H1 (cell line): ENCODE measurements around the gene SOS1. TPM values are rescaled to one million over a fixed set of nuclear protein-coding genes. Genes with fewer than 3 reads are reported as not detected.

ENCODE experiments used
- CTCF ChIA-PET: fragments of 300-600 bp; sonication (Branson Sonifier 250); formaldehyde crosslinking; loops from one replicate; lab custom pipeline; 2021; ENCODE audit not compliant: partially characterized antibody; lab: Charles Lee
- POLR2A ChIA-PET: fragments of 300-600 bp; sonication (Branson Sonifier 250); formaldehyde crosslinking; loops from one replicate; lab custom pipeline; 2021; ENCODE audit warnings: inconsistent platforms; ENCODE audit not compliant: partially characterized antibody; lab: Charles Lee
- DNase-seq, 2 experiments: peaks; one replicate each; pipeline versions ENCODE4 v3.0.0 to v3.0.0-alpha.2; 2010 to 2022; ENCODE audit warnings: low spot score in 2 of 2, low read depth in 1 of 2, mixed read lengths in 1 of 2
- FAIRE-seq: peaks from 2 replicates; lab custom pipeline; 2011; peaks lifted over from hg19 to GRCh38; lab: Jason Lieb, UNC
- H2AFZ ChIP-seq: 2 replicates; pipeline ENCODE4 v1.8.1; 2012; ENCODE audit warnings: low read length, inconsistent platforms
- H2AK5ac ChIP-seq: 2 replicates; pipeline ENCODE4 v1.6.1; 2013; ENCODE audit warnings: low read depth, low read length
- H2BK120ac ChIP-seq: replicated peaks from 2 replicates; pipeline ENCODE3; 2013; ENCODE audit warnings: low read depth, low read length, inconsistent platforms
- H2BK12ac ChIP-seq: 2 replicates; pipeline ENCODE4 v1.6.1; 2013; ENCODE audit warnings: low read depth, low read length
- H2BK15ac ChIP-seq: 2 replicates; pipeline ENCODE4 v1.6.1; 2013; ENCODE audit warnings: low read length
- H2BK20ac ChIP-seq: 2 replicates; pipeline ENCODE4 v1.6.1; 2013; ENCODE audit warnings: low read length
- H2BK5ac ChIP-seq: 2 replicates; pipeline ENCODE4 v1.6.1; 2013; ENCODE audit warnings: low read depth, low read length
- H3K14ac ChIP-seq: 2 replicates; pipeline ENCODE4 v1.6.1; 2013; ENCODE audit warnings: inconsistent platforms; ENCODE audit not compliant: insufficient read length
- H3K18ac ChIP-seq: 2 replicates; pipeline ENCODE4 v1.6.1; 2013; ENCODE audit warnings: low read length; ENCODE audit errors: extremely low read depth
- H3K23ac ChIP-seq: 2 replicates; pipeline ENCODE4 v1.6.1; 2013; ENCODE audit warnings: inconsistent platforms; ENCODE audit not compliant: insufficient read length
- H3K23me2 ChIP-seq: 2 replicates; pipeline ENCODE4 v1.6.1; 2013; ENCODE audit warnings: low read depth, low read length
- H3K27ac ChIP-seq: 2 replicates; pipeline ENCODE4 v1.6.1; 2011; ENCODE audit warnings: low read depth, low read length, inconsistent platforms
- H3K27me3 ChIP-seq, 4 experiments: replicated peaks in 1 of 4; 1 replicate in 1 of 4; 2 replicates in 3 of 4; pipeline versions ENCODE4 v1.6.1 to v1.8.1; 2011 to 2013; ENCODE audit warnings: low read length in 3 of 4, mild to moderate bottlenecking in 3 of 4, inconsistent platforms in 2 of 4, mixed read lengths in 2 of 4, moderate library complexity in 1 of 4; ENCODE audit not compliant: control insufficient read depth in 3 of 4, insufficient read depth in 3 of 4; ENCODE audit errors: extremely low read depth in 1 of 4
- H3K36me3 ChIP-seq, 4 experiments: 2 replicates each; pipeline versions ENCODE4 v1.6.1 to v1.8.1; 2011 to 2013; ENCODE audit warnings: mild to moderate bottlenecking in 4 of 4, low read length in 3 of 4, moderate library complexity in 2 of 4, control low read depth in 1 of 4, inconsistent platforms in 1 of 4; ENCODE audit not compliant: insufficient read depth in 4 of 4, control insufficient read depth in 2 of 4
- H3K4ac ChIP-seq: replicated peaks from 2 replicates; pipeline ENCODE3; 2013; ENCODE audit warnings: low read length, low read depth, mixed read lengths, inconsistent platforms; ENCODE audit not compliant: insufficient read length
- H3K4me1 ChIP-seq, 4 experiments: replicated peaks in 1 of 4; 1 replicate in 1 of 4; 2 replicates in 3 of 4; pipeline versions ENCODE4 v1.6.1 to v1.8.1; 2011 to 2013; ENCODE audit warnings: low read length in 3 of 4, inconsistent platforms in 2 of 4, mixed read lengths in 1 of 4; ENCODE audit not compliant: insufficient read depth in 4 of 4, control insufficient read depth in 3 of 4
- H3K4me2 ChIP-seq, 2 experiments: 2 replicates each; pipeline versions ENCODE4 v1.6.1 to v1.8.1; 2011 to 2013; ENCODE audit warnings: low read depth in 2 of 2, low read length in 2 of 2, control low read depth in 1 of 2, inconsistent platforms in 1 of 2, mild to moderate bottlenecking in 1 of 2; ENCODE audit not compliant: insufficient read depth in 1 of 2
- H3K4me3 ChIP-seq, 4 experiments: fragments of 200-600, 300-600 bp in 1 of 4; sonication (generic), shearing (Covaris generic), sonication (Bioruptor Twin) in 1 of 4; 2 replicates each; pipeline versions ENCODE4 v1.5.1 to v1.8.1; 2011 to 2016; ENCODE audit warnings: low read length in 4 of 4, low read depth in 3 of 4, control low read depth in 2 of 4, inconsistent platforms in 2 of 4, mild to moderate bottlenecking in 2 of 4, mixed read lengths in 1 of 4, moderate library complexity in 1 of 4; ENCODE audit not compliant: insufficient read depth in 2 of 4; ENCODE audit errors: extremely low read depth in 1 of 4
- H3K56ac ChIP-seq: replicated peaks from 2 replicates; pipeline ENCODE3; 2013; ENCODE audit warnings: low read depth, mild to moderate bottlenecking, mixed read lengths, low read length, inconsistent platforms; ENCODE audit not compliant: insufficient read length
- H3K79me1 ChIP-seq: 2 replicates; pipeline ENCODE4 v1.6.1; 2013; ENCODE audit warnings: low read depth, low read length, control low read depth
- H3K79me2 ChIP-seq, 2 experiments: 2 replicates each; pipeline versions ENCODE4 v1.6.1 to v1.8.1; 2012 to 2013; ENCODE audit warnings: low read length in 2 of 2, mild to moderate bottlenecking in 2 of 2, inconsistent platforms in 1 of 2; ENCODE audit not compliant: insufficient read depth in 2 of 2, control insufficient read depth in 1 of 2
- H3K9ac ChIP-seq, 4 experiments: replicated peaks in 1 of 4; 1 replicate in 1 of 4; 2 replicates in 3 of 4; pipeline versions ENCODE4 v1.6.1 to v1.8.1; 2011 to 2013; ENCODE audit warnings: low read depth in 3 of 4, low read length in 3 of 4, control low read depth in 2 of 4, mild to moderate bottlenecking in 2 of 4, moderate library complexity in 2 of 4, inconsistent platforms in 1 of 4; ENCODE audit errors: extremely low read depth in 1 of 4
- H3K9me3 ChIP-seq, 2 experiments: 2 replicates each; pipeline versions ENCODE4 v1.6.1 to v1.8.1; 2012 to 2013; ENCODE audit warnings: mild to moderate bottlenecking in 2 of 2, moderate library complexity in 2 of 2, control low read depth in 1 of 2, inconsistent platforms in 1 of 2, low read depth in 1 of 2, low read length in 1 of 2, mixed read lengths in 1 of 2; ENCODE audit not compliant: insufficient read depth in 2 of 2
- H4K20me1 ChIP-seq, 2 experiments: replicated peaks in 1 of 2; 2 replicates each; pipeline versions ENCODE3 to v1.8.1; 2011 to 2013; ENCODE audit warnings: inconsistent platforms in 2 of 2, low read length in 2 of 2, mild to moderate bottlenecking in 1 of 2; ENCODE audit not compliant: insufficient read depth in 2 of 2, control insufficient read depth in 1 of 2
- H4K5ac ChIP-seq: 2 replicates; pipeline ENCODE4 v1.6.1; 2013; ENCODE audit warnings: low read length, low read depth, mixed read lengths, inconsistent platforms; ENCODE audit not compliant: insufficient read length
- H4K8ac ChIP-seq: 2 replicates; pipeline ENCODE4 v1.8.0; 2013; ENCODE audit warnings: mild to moderate bottlenecking, moderate library complexity, low read length, inconsistent platforms; ENCODE audit not compliant: insufficient read depth; ENCODE audit errors: extremely low read depth
- H4K91ac ChIP-seq: replicated peaks from 2 replicates; pipeline ENCODE3; 2013; ENCODE audit warnings: low read length, mixed read lengths, inconsistent platforms; ENCODE audit not compliant: insufficient read length
- ATF3 ChIP-seq: IDR thresholded peaks from 2 replicates; pipeline ENCODE4 v1.6.1; 2011; ENCODE audit warnings: low read depth, mild to moderate bottlenecking, low read length; ENCODE audit not compliant: insufficient read depth
- EP300 ChIP-seq, 2 experiments: IDR thresholded peaks; 1 replicate in 1 of 2; 2 replicates in 1 of 2; pipeline ENCODE4 v1.6.1; 2011 to 2012; ENCODE audit warnings: low read depth in 2 of 2, low read length in 2 of 2, mild to moderate bottlenecking in 2 of 2, borderline replicate concordance in 1 of 2, inconsistent platforms in 1 of 2, moderate library complexity in 1 of 2
- MAX ChIP-seq: IDR thresholded peaks from 2 replicates; pipeline ENCODE4 v1.6.1; 2012; ENCODE audit warnings: inconsistent platforms
- PHF8 ChIP-seq: fragments of 200-600 bp; sonication (generic); conservative IDR thresholded peaks from 2 replicates; pipeline ENCODE4 v1.7.1; 2012; ENCODE audit warnings: low read depth, mild to moderate bottlenecking, inconsistent platforms, low read length, moderate library complexity
- POLR2A ChIP-seq, 2 experiments: IDR thresholded peaks; 1 replicate in 1 of 2; 2 replicates in 1 of 2; pipeline ENCODE4 v1.6.1; 2011; ENCODE audit warnings: low read depth in 2 of 2, low read length in 2 of 2, mild to moderate bottlenecking in 2 of 2; ENCODE audit errors: control extremely low read depth in 1 of 2
- TAF7 ChIP-seq: optimal IDR thresholded peaks from 2 replicates; pipeline ENCODE3; 2011; ENCODE audit warnings: low read depth, mild to moderate bottlenecking, inconsistent platforms, low read length, moderate library complexity, borderline replicate concordance
- TEAD4 ChIP-seq: IDR thresholded peaks from 2 replicates; pipeline ENCODE4 v1.6.1; 2012; ENCODE audit warnings: low read depth, low read length, inconsistent platforms, mixed read lengths
- WGBS, 2 experiments: shearing (Covaris generic) in 1 of 2; methylation state at CpG; one replicate each; pipeline versions ENCODE4 v1.1.6 to v1.1.7; 2013 to 2015; ENCODE audit warnings: low lambda C conversion rate in 2 of 2, mixed read lengths in 2 of 2, inconsistent platforms in 1 of 2, low coverage in 1 of 2, missing lambda C conversion rate in 1 of 2; ENCODE audit not compliant: insufficient replicate concordance in 2 of 2, insufficient coverage in 1 of 2, insufficient read length in 1 of 2; ENCODE audit errors: extremely low coverage in 1 of 2, missing lambda C conversion rate in 1 of 2; 5-methylcytosine and 5-hydroxymethylcytosine counted together
- long read RNA-seq, 2 experiments: library from RNA in 1 of 2; library from capped mRNA in 1 of 2; stranded (forward); transcript quantifications; one replicate each; pipeline ENCODE4 v2.0.0, GENCODE V29; 2021; ENCODE audit warnings: inconsistent platforms in 1 of 2
- polyA minus RNA-seq, 3 experiments: library from RNA; depleted of rRNA, polyadenylated mRNA; stranded (reverse); fragments of >200 nt; gene quantifications; 1 replicate in 2 of 3; 2 replicates in 1 of 3; pipeline ENCODE4 v1.2.3, GENCODE V29; 2011
- polyA plus RNA-seq, 7 experiments: library from polyadenylated mRNA; depleted of rRNA in 3 of 7; stranded (reverse) in 5 of 7; unstranded in 2 of 7; fragments of >200 nt in 5 of 7; fragments of 200-250 nt in 2 of 7; gene quantifications; 1 replicate in 5 of 7; 2 replicates in 1 of 7; 4 replicates in 1 of 7; pipeline versions ENCODE4 v1.2.1 to v1.2.3, GENCODE V29; 2011 to 2013; ENCODE audit warnings: missing spikeins in 2 of 7, mixed read lengths in 2 of 7
- total RNA-seq: library from RNA; stranded (reverse); fragmentation: NEBNext Ultra II Directional; extraction: Animal tissue kit (Norgen Biotek cat#: 25700); gene quantifications from 2 replicates; pipeline ENCODE4 v1.2.1, GENCODE V29; 2021

Gene SOS1
- 27.0 and 31.6 TPM in 2 replicates for total RNA-seq
- polyA plus RNA-seq (2011; rRNA removed): 13.1 and 25.7 TPM in 2 replicates
- 16.4 TPM for polyA plus RNA-seq (2011; cell fraction: cytosol; rRNA removed)
- polyA plus RNA-seq (2011; cell fraction: nucleus; rRNA removed): 17.7 TPM
- 10.1 to 14.7 TPM (median 11.0 TPM) in 4 replicates for polyA plus RNA-seq (2012, experiment 1 of 2)
- 0.84 TPM for polyA plus RNA-seq (2012, experiment 2 of 2)
- 23.0 TPM for polyA plus RNA-seq (2013, experiment 1 of 2)
- polyA plus RNA-seq (2013, experiment 2 of 2): 22.2 TPM
- 39.1 and 56.3 TPM in 2 replicates for polyA minus RNA-seq (2011; rRNA and poly(A)+ RNA removed)
- 16.7 TPM for polyA minus RNA-seq (2011; cell fraction: cytosol; rRNA and poly(A)+ RNA removed)
- 41.7 TPM for polyA minus RNA-seq (2011; cell fraction: nucleus; rRNA and poly(A)+ RNA removed)
- long read RNA-seq, experiment 1, partial matches to known transcripts: 3 of 20 reads
- long read RNA-seq, experiment 1, other reads (novel, unspliced or antisense): 16 of 20 reads
- long read RNA-seq, experiment 2: 0 reads

DNA sequence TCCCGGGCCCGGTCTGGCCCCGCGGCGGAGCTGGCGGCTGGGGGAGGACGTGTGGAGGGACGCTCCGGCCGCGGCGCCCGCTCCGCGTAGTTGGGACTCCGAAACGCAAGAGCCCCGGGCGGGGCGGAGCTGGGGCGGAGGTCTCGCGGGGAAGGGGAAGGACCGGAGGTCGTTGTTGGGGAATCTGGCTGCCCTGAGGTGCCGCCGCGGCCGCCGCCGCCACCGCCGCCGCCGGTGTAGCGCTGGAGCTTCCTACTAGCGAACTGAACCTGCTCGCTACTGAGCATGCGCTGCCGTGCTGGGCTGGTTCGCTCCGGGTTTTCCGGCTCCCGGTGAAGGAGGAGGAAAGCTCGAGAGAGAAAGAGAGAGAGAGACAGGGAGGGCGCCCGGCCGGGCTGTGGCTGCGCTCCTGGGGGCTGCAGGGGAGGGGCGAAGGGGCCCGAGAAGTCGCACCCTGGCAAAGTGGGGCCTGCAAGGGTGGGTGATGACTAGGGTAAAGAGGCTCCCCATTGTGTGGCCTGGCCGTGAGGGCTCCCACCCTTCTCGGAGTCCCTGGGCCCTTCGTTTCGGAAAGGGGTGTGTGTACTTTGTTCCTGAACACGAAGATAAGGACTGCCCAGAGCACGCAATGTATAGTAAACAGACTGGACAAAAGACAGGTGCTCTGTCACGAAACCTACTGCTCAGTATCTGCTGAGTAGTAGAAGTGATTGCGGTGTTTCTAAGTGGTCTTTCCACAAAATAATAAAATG lies at the start of gene SOS1:
Gene SOS1, minus strand, starts transcription at position 281 of the 752 bp plus-strand sequence. CDS start 629 bp downstream, outside the sequence.
- no peak for FAIRE-seq
- H2BK12ac ChIP-seq: peak within 1 kb of the TSS; percentile 32; the same call in 1 of the 2 replicates
- H3K23ac ChIP-seq: peak within 1 kb of the TSS; percentile 10
- H2BK5ac ChIP-seq: peak within 1 kb of the TSS; percentile 80
- H3K79me1 ChIP-seq: peaks cover 8% of the 10 kb centered on the region; the same call in 1 of the 2 replicates
- peak within 1 kb of the TSS; percentile 24 for H3K4ac ChIP-seq
- no peak within 1 kb of the TSS for H2BK120ac ChIP-seq
- 6% methylated on average over 20 of the region's 60 CpGs; no CpG with 5 or more reads in 1 of the 2 experiments for whole genome bisulfite sequencing, 2 experiments
- peaks cover 5 to 9% (median 8%) of the 10 kb centered on the region in 4 experiments for H3K4me1 ChIP-seq
- peak; percentile 68 to 96 for DNase-seq
- peak within 1 kb of the TSS; percentile 80 to 90 (median 84) for H3K4me3 ChIP-seq
- peak within 1 kb of the TSS; percentile 66 for H3K56ac ChIP-seq
- no peak within 1 kb of the TSS for H2BK20ac ChIP-seq
- peaks cover 7 to 46% of the 10 kb centered on the region in 2 experiments for H3K79me2 ChIP-seq
- H4K8ac ChIP-seq: peak within 1 kb of the TSS; percentile 98
- peak within 1 kb of the TSS; percentile 71 for H2AFZ ChIP-seq
- no peak within 1 kb of the TSS for H3K14ac ChIP-seq
- peak within 1 kb of the TSS; percentile 95 for H3K18ac ChIP-seq
- H3K9ac ChIP-seq: peak within 1 kb of the TSS; percentile 74 to 96 (median 78)
- H3K23me2 ChIP-seq: peaks cover 15% of the 10 kb centered on the region
- peaks cover 2% of the 10 kb centered on the region in 2 experiments for H4K20me1 ChIP-seq
- H2BK15ac ChIP-seq: peak within 1 kb of the TSS; percentile 98; the same call in 1 of the 2 replicates
- H3K4me2 ChIP-seq: peak within 1 kb of the TSS; percentile 88 to 97
- peak within 1 kb of the TSS; percentile 82 for H3K27ac ChIP-seq
- peak within 1 kb of the TSS; percentile 92 for H4K91ac ChIP-seq
- no peaks in the 10 kb centered on the region for H3K9me3 ChIP-seq
- H3K27me3 ChIP-seq: no peaks in the 10 kb centered on the region
- H2AK5ac ChIP-seq: peak within 1 kb of the TSS; percentile 20; the same call in 1 of the 2 replicates
- ChIA-PET POLR2A (interaction anchor here (0.7 to 2.1 kb wide), 11 partner anchors 9 to 370 kb away, joined by 3 to 9 read pairs (median 4); partner anchors contain the start of gene SRSF7), CTCF (interaction anchor here (0.6 to 3.8 kb wide), 4 partner anchors 10 to 302 kb away, joined by 3 to 25 read pairs (median 4); no protein-coding TSS in a partner anchor)
- H4K5ac ChIP-seq: peak within 1 kb of the TSS; percentile 31
- peaks cover 0 to 3% (median 0%) of the 10 kb centered on the region in 4 experiments; a peak in 1 of 8 replicates for H3K36me3 ChIP-seq
- TF ChIP-seq EP300 (IDR thresholded peaks at IDR 0.05; ENCODE audit: borderline replicate concordance in 1 of 2, low read depth in 2 of 2, low read length in 2 of 2) (peak in 1 of 2 experiments; percentile 71; a peak in 1 of 3 replicates), ATF3 (no peak), MAX (peak; percentile 41), TAF7 (peak; percentile 84), TEAD4 (no peak), PHF8 (peak; percentile 68), POLR2A (IDR thresholded peaks at IDR 0.05; ENCODE audit: control extremely low read depth in 1 of 2, low read depth in 2 of 2, low read length in 2 of 2) (peak in 1 of 2 experiments; percentile 72; a peak in 2 of 3 replicates)
